Gastroesophageal sphincter (tissue), 4 donors: Measurements from ENCODE around the gene TMPRSS4. TPM values are rescaled to one million over a fixed set of nuclear protein-coding genes. Genes with fewer than 3 reads are reported as not detected.

Source experiments
- ATAC-seq: fragments of 150-250 bp; one replicate; pipeline ENCODE4 v1.9.1; 2016; ENCODE audit warnings: mild to moderate bottlenecking, moderate library complexity
- H3K27ac ChIP-seq, 4 donors: fragments of 200-600 bp; sonication (generic) in 3 of 4; 1 replicate in 3 of 4; 2 replicates in 1 of 4; pipeline ENCODE4 v1.5.1; 2016 to 2019
- H3K27me3 ChIP-seq: fragments of 200-600 bp; sonication (generic); one replicate; pipeline ENCODE4 v1.5.1; 2019
- H3K36me3 ChIP-seq, 2 donors: fragments of 200-600 bp; sonication (generic); one replicate each; pipeline ENCODE4 v1.5.1; 2019; ENCODE audit warnings: control low read depth in 1 of 2
- H3K4me1 ChIP-seq, 3 donors: fragments of 200-600 bp; sonication (generic); 1 replicate in 2 of 3; 2 replicates in 1 of 3; pipeline ENCODE4 v1.5.1; 2016 to 2019; ENCODE audit warnings: control low read depth in 2 of 3
- H3K4me3 ChIP-seq, 2 donors: fragments of 200-600 bp; sonication (generic); one replicate each; pipeline ENCODE4 v1.5.1; 2019; ENCODE audit warnings: mild to moderate bottlenecking in 1 of 2, moderate library complexity in 1 of 2
- H3K9me3 ChIP-seq, 3 donors: fragments of 200-600 bp; sonication (generic); one replicate each; pipeline ENCODE4 v1.5.1; 2017 to 2019; ENCODE audit warnings: control low read depth in 2 of 3
- EP300 ChIP-seq: sonication (generic); formaldehyde crosslinking; IDR thresholded peaks from one replicate; pipeline ENCODE4 v1.6.1; 2017; ENCODE audit warnings: antibody characterized with exemption, mild to moderate bottlenecking
- POLR2A ChIP-seq, 2 donors: fragments of 450-650 bp; IDR thresholded peaks; one replicate each; pipeline ENCODE4 v1.6.1; 2017; ENCODE audit warnings: antibody characterized with exemption in 2 of 2, mild to moderate bottlenecking in 2 of 2, moderate library complexity in 1 of 2
- POLR2AphosphoS5 ChIP-seq: sonication (generic); formaldehyde crosslinking; IDR thresholded peaks from one replicate; pipeline ENCODE4 v1.6.1; 2017; ENCODE audit warnings: antibody characterized with exemption
- WGBS, 2 donors: methylation state at CpG; one replicate each; pipeline ENCODE4 v1.1.5; 2018; ENCODE audit warnings: low coverage in 1 of 2; 5-methylcytosine and 5-hydroxymethylcytosine counted together
- total RNA-seq, 4 donors: library from RNA; depleted of rRNA; stranded (reverse); fragments of >200 nt; gene quantifications; one replicate each; pipeline ENCODE4 v1.1.0, GENCODE V29; 2016
- TF ChIP-seq, protein P1 (sequence below), 4 experiments: fragments of 200-600 bp in 2 of 4; fragments of 450-650 bp in 2 of 4; sonication (generic) in 1 of 4; IDR thresholded peaks; one replicate each; pipeline ENCODE4 v1.5.1; 2017 to 2019; ENCODE audit warnings: antibody characterized with exemption in 4 of 4, mild to moderate bottlenecking in 2 of 4, moderate library complexity in 2 of 4

TMPRSS4 gene
- total RNA-seq, 4 donors from 2014 or later, result 0.23 to 11.1 (median 0.78) TPM; not detected in 1

DNA sequence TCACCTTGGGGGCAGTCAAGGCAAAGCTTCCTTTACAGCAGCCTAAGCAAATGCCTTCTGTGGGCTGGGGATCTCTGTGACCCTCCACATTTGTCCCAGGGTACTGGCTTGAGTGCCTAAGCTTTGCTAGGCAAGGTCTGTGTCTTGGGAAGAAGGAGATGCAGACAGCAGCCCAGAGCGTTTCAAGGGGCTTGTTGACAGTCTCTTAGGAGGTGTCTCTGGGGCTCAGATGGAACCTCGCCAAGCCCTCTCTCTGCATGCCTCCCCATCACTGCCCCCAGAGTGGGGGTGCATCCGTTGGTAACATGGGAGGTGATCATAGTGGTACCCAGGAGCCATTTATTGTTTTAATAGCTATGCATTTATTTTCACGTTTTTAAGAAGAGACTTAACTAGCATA, 29.1 kb upstream of the TMPRSS4 start:
- H3K4me3 ChIP-seq, result no peak overlapping the region
- 67 to 70% methylated on average over 1 to 2 of the region's 4 CpGs for WGBS, 2 donors
- no peak for TF ChIP-seq POLR2A (IDR thresholded peaks at IDR 0.05)
- no peak for TF ChIP-seq POLR2AphosphoS5
- TF ChIP-seq EP300, result no peak
- TF ChIP-seq, protein P1, sequence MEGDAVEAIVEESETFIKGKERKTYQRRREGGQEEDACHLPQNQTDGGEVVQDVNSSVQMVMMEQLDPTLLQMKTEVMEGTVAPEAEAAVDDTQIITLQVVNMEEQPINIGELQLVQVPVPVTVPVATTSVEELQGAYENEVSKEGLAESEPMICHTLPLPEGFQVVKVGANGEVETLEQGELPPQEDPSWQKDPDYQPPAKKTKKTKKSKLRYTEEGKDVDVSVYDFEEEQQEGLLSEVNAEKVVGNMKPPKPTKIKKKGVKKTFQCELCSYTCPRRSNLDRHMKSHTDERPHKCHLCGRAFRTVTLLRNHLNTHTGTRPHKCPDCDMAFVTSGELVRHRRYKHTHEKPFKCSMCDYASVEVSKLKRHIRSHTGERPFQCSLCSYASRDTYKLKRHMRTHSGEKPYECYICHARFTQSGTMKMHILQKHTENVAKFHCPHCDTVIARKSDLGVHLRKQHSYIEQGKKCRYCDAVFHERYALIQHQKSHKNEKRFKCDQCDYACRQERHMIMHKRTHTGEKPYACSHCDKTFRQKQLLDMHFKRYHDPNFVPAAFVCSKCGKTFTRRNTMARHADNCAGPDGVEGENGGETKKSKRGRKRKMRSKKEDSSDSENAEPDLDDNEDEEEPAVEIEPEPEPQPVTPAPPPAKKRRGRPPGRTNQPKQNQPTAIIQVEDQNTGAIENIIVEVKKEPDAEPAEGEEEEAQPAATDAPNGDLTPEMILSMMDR (IDR thresholded peaks at IDR 0.05), result no peak
- no peak for ATAC-seq
- no peak overlapping the region for H3K27ac ChIP-seq
- H3K36me3 ChIP-seq, result no peaks in the 10 kb centered on the region
- H3K4me1 ChIP-seq, result no peaks in the 10 kb centered on the region
- H3K9me3 ChIP-seq, result no peaks in the 10 kb centered on the region
- H3K27me3 ChIP-seq, result peaks cover 7% of the 10 kb centered on the region

DNA sequence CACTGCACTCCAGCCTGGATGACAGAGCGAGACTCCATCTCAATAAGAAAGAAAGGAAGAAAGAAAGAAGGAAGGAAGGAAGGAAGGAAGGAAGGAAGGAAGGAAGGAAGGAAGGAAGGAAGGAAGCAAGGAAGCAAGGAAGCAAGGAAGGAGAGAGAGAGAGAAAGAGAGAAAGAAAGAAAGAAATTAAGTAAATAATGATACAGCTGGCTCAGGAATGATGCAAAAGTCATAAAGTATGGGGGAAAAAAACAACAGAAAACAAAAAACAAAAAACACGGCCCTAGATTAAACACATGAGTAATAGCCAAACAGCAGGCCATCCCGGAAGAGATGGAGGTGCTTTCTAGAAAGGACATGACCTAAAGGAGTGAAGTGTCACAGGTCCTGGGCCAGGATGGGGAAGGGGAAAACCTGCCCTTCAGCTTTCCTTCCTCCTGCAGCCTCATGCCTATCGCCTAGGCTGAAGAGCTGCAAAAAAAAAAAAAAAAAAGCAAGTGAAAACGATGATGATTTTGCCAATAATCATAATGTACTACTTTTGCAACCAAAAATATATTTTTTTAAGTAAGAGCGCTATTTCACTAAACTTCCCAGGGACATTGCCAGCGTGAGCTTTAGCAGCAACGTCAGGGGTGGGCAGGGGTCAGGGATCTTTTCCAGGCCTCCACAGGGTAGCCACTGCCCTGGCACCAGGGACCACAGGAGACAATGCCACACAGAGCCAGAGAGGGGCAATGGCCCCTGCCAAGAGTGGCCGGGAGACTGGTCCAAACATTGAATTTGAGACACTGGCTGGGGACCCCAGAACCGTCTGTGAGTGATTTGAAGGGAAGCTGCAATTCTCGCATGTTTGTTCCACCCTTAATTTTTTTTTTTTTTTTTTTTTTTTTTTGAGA, 28.2 kb upstream of the TMPRSS4 start:
- Histone ChIP-seq H3K27ac (no peak overlapping the region), H3K4me3 (no peak overlapping the region), H3K27me3 (peaks cover 7% of the 10 kb centered on the region), H3K9me3 (no peaks in the 10 kb centered on the region), H3K4me1 (no peaks in the 10 kb centered on the region), H3K36me3 (no peaks in the 10 kb centered on the region)
- no peak for TF ChIP-seq EP300
- TF ChIP-seq POLR2A (IDR thresholded peaks at IDR 0.05), result no peak
- no peak for TF ChIP-seq POLR2AphosphoS5
- TF ChIP-seq, protein P1 (IDR thresholded peaks at IDR 0.05), result no peak
- WGBS, 2 donors, result 74 to 96% methylated on average over 4 to 10 of the region's 11 CpGs
- ATAC-seq, result no peak

DNA sequence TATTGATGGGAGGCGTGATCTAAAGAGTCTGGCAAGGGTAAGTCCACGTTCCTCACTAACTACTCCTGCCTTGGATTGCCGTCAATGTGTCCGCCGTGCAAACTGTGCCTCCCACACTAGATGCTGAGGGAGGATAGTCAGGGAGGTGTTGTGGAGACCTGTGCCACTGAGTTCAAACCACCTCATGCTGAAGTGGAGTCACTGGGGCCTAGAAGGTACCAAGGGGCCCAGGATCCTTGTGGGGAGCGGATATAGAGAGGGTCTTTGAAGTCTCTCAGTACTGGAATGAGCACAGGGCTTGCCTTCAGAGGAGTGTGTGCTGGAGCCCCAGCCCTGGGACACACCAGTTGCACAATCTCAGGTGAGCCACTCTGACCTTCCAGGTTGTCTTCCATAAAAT, 27.1 kb upstream of the TMPRSS4 start:
- Histone ChIP-seq H3K27ac (no peak overlapping the region), H3K4me1 (no peaks in the 10 kb centered on the region), H3K27me3 (peaks cover 7% of the 10 kb centered on the region), H3K4me3 (no peak overlapping the region), H3K9me3 (no peaks in the 10 kb centered on the region), H3K36me3 (no peaks in the 10 kb centered on the region)
- 92 to 100% methylated on average over 1 to 2 of the region's 6 CpGs for WGBS, 2 donors
- TF ChIP-seq POLR2A (IDR thresholded peaks at IDR 0.05) (no peak), EP300 (no peak), POLR2AphosphoS5 (no peak)
- TF ChIP-seq, protein P1 (IDR thresholded peaks at IDR 0.05), result no peak
- ATAC-seq, result no peak

DNA sequence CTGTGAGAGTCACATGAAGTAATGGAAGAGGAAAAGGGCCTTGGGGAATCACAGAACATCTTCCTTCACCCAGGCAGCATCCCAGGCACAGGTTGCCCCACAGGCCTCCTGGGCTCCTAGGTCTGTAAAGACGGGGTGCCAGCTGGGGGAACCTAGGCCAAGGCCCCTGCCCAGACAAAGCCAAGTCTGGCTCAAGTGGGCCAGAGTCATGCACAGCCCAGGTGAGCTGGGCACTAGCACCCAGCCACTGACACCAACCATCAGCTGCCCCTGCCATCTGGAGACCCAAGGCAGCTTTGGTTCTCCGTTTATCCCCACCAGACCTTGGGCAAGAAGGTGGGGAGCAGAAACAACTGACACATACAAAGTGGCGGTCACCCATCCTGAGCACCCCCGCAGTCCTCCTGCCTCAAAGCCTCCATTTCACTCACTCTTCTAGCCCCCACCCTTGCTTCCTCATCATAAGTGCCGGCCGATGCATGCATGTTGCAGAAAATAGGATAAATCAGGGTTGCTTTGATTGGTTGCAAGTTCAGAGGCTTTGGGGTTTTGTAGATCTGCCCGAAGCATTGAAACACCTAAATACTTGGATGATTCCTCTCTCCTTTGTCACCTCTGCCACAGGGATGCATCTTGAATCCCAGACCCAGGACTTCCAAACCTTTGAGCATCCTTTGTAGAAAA, 26.5 kb upstream of the TMPRSS4 start:
- WGBS, 2 donors, result 91 to 98% methylated on average over 5 to 6 of the region's 7 CpGs
- peaks cover 7% of the 10 kb centered on the region for H3K27me3 ChIP-seq
- H3K36me3 ChIP-seq, result no peaks in the 10 kb centered on the region
- H3K27ac ChIP-seq, result no peak overlapping the region
- no peak for ATAC-seq
- no peak overlapping the region for H3K4me3 ChIP-seq
- H3K4me1 ChIP-seq, result no peaks in the 10 kb centered on the region
- TF ChIP-seq POLR2A (IDR thresholded peaks at IDR 0.05) (no peak), EP300 (no peak)
- TF ChIP-seq, protein P1 (IDR thresholded peaks at IDR 0.05), result no peak
- H3K9me3 ChIP-seq, result no peaks in the 10 kb centered on the region
